LoVo (cell line): Measurements from ENCODE around the gene HLA-DQB1.
"Not testable (repeated sequence)": the region's sequence is repeated elsewhere in the genome, so short reads cannot be mapped to it uniquely, and the experiment has no call there.

Experiments used
- DNase-seq: peaks from one replicate; pipeline ENCODE4 v3.0.0-alpha.2; 2016; ENCODE audit warnings: low spot score

Gene HLA-DQB1

DNA sequence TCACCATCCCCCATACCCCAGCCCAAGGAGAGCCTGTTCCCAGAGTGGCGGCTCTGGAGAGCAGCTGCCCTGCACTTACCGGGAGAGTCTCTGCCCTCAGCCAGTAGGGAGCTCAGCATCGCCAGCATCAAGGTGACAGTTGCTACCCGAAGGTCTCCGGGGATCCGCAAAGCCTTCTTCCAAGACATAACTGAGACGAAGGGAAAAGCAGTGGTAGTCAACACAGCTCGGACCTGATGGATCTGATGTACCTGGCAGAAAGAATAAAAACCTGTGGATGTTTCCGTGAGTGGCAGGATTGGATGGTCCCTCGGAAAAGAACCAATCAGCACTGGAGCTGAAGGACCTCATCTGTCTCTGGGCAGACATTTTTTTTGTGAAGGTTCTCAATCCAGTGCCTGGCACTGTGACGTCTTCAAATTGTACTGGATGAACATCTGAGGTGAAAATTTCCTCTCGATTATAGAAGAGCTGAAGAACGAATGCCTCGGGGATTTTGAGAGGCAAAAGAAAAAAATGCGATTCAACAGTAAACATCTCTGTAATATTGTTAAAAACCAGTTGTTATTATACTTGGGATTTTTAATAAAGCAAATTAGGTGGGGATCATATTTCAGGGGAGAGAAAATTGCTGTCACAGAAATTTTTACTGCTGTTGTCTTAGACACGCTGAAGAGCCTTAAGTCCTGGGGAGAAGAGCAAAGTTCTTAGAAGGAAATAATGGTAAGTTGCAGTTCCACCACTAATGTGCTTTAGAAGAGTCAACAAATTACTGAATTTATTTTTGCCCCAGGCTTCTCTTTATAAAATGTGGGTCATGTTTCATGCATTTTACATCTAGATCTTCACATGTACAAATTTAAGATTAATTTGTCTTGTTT lies at the start of gene HLA-DQB1:
Gene HLA-DQB1 (minus strand): TSS at position 238 of the 881 bp plus-strand sequence. CDS start 50 bp downstream, at position 188.
- peak; percentile 51 for DNase-seq

DNA sequence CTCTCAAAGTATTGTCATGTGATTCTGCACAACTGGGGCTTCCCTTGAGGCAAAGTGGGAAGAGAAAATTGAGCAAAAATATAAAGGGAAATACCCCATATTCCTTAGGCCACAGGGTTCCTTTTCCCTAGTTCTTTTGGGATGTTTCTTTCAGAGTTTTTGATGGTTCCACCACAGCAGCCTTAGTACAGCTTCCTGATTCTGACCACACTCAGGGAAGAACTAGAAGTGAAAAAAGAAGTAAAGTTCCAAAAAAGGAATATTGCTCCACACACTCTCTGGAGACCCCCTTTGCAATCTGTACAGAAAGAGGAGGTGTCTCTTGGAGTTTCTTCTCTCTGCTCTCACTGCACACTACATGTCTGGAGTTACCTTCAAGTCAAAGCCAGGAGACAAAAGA lies 46.8 kb upstream of the HLA-DQB1 start:
- DNase-seq, result no peak

DNA sequence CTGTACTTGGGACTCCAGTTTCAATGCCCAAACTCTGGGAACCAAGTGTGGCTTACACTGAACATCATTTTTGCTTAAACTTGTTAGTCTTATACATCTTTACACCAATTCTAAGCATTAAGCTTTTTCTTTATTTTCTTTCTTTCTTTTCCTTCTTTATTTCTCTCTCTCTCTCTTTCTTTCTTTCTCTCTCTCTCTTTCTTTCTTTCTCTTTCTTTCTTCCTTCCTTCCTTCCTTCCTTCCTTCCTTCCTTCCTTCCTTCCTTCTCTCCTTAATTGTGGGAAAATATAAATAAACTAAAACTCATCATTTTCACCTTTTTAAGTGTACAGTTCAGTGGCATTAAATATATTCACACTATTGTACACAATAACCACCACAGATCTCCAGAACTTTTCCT lies 43.2 kb upstream of the HLA-DQB1 start:
- DNase-seq, result no peak

DNA sequence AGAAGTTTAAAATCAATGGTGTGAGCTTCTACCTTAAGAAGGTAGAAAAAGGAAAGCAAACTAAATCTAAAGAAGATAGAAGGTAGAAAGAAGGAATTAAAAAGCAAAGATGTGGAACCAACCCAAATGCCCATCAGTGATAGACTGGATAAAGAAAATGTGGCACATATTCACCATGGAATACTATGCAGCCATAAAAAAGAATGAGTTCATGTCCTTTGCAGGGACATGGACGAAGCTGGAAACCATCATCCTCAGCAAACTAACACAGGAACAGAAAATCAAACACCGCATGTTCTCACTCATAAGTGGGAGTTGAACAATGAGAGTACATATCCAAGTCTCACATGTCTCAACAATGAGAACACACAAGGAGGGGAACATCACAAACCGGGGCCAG lies 38.7 kb upstream of the HLA-DQB1 start:
- DNase-seq, result not testable (repeated sequence)

DNA sequence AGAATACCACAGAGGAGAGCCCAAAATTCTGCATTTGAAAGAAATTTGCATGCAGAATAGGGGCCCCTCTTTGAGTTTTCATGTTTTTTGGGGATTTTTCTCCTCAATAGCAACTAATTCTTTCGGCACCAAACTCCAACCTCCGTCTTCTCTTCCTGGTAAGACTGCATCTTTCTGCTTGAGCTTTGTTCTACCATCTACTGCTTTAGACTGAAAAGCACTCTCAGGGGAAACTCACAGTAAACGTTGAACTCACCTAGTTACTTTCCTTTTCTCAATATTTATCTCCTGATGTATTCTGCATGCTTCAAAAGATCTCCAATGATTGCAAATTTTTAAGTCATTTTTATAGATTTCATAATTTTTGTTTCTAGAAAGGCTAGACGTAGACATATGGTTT lies 36.9 kb upstream of the HLA-DQB1 start:
- no peak for DNase-seq

DNA sequence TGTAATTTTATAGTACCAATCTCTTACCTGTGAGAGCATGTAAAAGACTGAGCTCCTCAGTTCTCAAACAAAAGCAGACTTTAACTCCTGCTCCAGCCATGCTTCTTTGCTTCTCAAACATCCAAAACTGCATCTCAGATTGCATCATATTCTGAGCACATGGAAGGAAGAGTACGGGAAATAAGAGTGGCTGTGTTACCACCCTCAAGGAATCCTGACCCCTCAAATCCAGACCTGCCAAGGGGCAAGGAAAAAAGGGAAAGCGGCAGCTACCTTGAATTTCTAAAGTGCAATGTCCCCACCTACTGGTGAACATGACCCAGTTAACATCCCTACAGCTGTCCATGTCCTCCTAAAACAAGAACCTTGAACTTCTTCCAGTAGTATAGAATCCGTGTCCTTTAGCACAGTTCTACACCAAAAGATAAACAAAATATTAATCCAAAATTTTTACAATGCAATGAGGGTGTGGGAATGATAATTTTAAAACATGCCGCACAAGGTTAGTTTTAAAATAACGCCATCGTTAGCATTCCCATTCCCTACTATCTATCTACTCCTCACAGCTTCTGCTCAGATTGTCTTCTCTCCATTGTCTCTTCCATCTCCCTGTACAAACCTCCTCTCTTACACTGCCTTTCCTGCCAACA lies 34.1 kb upstream of the HLA-DQB1 start:
- DNase-seq, result peak; percentile 66

DNA sequence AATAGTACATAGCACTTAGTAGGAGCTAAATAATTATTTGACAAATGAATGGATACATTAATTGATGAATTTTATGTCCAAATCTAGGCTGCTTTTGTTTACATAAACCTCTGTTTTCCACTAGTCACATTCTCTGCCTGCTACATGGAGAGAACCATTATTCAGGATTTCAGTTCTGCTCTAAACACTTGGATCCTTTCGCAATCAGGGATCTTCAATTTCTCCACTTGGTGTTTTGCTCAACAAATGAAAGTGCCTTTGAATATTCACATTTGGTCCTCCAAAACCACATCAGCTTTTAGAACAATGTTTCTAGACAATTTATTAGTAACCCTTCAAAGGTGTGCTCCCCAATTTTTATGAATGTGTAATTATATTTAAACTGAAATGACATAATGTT lies 30.6 kb upstream of the HLA-DQB1 start:
- no peak for DNase-seq

DNA sequence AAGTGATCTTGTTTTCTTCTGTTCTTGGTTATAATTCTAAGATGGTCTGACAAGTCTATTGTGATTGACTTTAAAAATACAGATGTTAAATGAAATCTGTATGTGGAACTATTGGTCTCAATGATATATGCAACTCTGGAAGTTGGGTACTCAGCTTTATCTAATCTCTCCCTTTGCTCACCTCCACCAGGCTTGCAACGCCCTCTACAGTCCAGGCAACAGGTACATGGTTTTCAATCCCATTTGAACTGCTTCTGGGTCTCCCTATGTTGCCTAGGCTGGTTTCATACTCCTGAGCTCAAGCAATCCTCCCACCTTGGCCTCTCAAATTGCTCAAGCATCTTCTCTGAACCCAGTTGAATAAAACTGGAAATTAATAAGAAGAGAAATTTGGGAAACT lies 25.6 kb upstream of the HLA-DQB1 start:
- no peak for DNase-seq

DNA sequence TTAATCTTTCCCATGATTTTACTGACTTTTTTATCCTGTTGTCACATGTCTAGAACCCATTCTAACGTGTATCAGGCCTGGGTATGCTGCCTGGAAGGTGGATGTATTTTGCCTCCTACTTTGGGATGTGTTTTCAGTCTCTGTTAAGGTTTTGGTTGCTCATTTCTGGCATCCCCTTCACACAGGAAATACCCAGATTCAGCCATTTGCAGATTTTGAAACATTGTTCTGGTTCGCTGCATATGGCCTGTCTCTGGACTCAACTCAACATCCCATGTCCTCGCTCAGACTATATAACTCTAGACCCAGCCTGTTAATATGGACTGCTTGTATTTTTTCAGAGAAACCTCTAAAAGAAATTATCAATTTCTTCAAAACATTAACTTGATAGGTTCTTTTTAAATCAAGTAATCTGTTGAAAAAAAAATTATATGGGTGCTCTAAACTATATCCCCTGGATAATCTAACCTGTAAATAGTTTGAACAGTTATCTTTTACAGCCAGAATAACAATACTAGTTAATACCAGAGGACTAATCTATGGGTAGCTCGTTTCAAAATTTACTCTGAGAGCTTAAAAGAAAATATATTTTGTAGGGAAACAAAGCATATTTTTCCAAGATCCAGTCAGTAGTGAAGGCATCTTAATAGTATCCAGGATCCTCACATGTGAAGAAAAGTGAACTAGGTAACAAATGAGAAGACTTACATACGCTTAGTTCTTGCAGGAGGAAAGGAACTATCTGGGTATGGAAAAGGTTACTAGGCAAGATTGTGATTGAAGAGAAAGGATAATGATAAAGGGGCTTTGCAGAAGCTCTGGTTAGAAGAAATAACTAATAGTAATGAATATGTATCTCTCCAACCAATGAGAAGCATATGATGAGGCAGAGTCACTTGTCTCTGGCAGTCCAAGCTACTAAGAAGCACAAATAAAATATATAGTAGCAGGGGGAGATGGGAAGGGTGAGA lies 23.4 kb upstream of the HLA-DQB1 start:
- DNase-seq, result no peak

DNA sequence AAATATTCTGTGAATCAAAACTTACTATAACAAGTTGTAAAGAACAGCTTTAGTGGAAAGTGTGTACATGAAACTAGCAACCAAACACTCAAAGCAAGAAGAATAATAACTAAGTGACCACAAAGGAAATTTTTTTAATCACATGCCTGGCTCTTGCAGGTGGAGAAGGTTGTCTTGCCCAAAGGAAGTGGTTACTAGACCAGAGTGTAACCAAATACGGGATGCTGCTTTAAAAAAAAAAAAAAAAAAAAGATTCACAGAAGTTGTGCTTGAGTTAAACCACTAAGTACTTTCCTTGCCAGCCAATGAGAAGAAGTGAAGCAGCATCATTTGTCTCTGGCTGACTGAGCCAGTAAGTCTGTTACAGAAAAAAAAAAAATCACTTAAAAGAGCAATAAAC lies 19.1 kb upstream of the HLA-DQB1 start:
- no peak for DNase-seq

DNA sequence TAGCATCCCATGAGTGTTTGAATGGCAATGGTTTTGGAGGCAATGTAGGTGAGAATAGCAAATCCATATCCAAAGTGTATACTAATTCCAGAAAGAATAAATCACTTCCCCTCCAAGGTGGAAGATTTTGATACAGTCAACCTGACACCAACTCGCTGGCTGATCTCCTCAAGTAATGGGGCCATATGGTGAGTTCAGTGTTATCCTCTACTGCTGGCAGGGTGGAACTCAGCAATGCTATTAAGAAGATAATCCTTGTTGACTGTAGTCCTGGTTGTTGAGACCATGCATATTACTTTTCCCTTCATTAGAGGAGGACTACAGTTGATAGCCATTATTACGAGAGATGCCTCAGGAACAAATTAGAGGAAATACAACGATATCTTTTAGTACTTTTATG lies 17.8 kb upstream of the HLA-DQB1 start:
- no peak for DNase-seq

DNA sequence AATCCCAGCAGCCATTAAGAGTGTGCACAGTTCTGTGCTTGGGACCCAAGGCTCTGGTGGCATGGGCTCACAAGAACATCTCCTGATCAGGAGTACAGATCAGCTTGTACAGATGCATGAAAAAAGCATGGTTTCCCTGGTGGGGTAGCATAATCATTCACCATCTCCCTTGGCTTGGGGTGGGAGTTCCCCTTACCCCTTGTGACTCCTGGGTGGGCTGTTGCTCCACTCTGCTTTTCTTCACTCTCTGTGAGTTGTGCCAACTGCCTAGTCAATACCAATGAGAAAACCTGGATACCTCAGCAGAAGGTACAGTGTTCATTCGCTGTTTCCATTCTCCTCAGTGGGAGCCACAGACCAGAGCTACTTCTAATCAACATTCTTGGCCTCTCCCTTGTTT lies 13.6 kb upstream of the HLA-DQB1 start:
- DNase-seq, result no peak

DNA sequence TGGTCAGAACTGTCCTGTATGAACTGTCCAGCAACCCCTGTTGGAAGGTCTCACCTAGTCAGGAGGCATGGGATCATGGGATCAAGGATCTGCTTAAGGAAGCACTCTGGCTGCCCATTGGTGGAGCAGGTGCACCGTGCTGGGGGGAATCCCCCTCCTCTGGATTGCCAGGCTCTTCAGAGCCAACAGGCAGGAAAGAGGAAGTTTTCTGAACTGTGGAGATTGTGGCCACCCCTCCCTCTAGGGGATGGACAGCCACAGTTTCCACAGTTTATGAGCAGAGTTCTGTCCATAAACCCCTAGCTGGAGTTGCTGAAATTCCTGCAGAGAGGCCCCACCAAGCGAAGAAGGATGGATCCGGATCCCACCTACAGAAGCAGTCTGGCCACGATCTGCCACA lies 13.0 kb upstream of the HLA-DQB1 start:
- DNase-seq, result no peak

DNA sequence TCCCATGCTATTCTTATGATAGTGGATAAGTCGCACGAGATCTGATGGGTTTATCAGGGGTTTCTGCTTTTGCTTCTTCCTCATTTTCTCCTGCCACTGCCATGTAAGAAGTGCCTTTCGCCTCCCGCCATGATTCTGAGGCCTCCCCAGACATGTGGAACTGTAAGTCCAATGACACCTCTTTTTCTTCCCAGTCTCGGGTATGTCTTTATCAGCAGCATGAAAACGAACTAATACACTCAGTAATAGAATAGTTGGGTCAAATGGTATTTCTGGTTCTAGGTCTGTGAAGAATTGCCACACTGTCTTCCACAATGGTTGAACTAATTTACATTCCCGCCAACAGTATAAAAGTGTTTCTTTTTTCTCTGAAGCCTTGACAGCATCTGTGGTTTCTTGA lies 7.7 kb upstream of the HLA-DQB1 start:
- DNase-seq, result not testable (repeated sequence)

DNA sequence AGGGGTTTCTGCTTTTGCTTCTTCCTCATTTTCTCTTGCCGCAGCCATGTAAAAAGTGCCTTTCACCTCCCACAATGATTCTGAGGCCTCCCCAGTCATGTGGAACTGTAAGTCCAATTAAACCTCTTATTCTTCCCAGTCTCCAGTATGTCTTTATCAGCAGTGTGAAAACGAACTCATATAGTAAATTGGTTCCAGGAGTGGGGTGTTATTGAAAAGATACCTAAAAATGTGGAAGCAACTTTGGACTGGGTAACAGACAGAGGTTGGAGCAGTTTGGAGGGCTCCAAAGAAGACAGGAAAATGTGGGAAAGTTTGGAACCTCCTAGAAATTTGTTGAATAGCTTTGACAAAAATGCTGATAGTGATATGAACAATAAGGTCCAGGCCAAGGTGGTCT lies 5.5 kb upstream of the HLA-DQB1 start:
- DNase-seq, result not testable (repeated sequence)

DNA sequence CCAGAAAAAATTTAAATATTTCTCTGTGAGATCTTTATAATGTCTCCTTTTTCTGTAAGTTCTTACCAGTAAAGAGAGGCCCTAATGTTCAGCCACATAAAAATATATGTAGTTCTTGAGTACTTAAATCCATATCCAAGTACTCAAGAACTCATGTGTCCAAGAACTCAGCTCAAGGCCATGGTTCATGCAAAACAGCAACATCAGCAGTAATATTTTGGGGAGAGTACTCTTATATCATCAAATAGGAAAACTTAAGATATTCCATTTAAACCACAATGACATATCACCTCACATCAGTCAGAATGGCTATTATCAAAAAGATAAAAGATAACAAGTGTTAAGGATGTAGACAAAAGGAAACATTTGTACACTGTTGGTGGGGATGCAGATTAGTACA lies 3.4 kb upstream of the HLA-DQB1 start:
- DNase-seq, result no peak

DNA sequence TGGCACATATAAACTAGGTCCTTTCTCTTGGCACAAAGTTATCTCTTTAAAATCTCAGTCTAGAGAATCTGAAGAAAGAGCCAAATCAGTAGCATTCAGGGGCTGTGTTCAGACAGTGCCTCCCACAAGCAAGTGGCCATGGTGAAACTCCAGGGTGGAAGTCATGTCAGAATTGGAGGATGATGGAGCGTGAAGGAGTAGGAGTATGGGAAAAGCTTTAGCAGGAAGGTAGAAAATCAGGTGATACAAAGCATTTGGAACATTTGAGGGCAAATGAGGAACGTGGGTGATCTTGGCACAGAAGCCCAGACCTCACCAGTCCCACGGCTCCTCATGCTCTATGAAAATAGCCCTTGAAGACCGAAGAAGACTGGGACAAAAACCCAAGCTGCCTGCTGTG lies 2.8 kb upstream of the HLA-DQB1 start:
- DNase-seq, result no peak

DNA sequence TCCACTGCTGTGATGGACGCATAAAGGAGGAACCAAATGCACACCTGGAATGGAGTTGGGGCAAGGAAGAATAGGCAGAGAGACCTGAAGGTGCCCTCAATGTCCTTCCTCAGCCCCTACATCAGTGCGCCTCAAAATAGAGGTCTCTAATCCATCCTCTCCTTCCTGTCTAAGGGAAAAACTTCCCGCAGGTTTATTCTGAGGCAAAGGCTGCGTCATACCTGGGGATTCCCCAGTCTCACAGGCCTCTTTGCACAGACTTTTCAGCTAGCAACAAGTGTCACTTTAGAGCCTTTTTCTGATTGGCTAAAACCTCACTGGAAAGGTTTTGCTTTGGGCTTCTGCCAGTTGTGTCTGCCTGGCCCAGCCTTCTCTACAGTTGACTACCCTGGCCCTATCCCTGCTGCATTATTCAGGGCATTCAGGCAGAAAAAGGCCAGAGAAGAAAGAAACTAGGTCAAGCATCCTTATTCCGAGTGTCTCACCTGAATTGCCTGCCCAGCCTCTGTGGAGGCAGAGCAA lies 1.8 kb upstream of the HLA-DQB1 start:
- peak; percentile 61 for DNase-seq

DNA sequence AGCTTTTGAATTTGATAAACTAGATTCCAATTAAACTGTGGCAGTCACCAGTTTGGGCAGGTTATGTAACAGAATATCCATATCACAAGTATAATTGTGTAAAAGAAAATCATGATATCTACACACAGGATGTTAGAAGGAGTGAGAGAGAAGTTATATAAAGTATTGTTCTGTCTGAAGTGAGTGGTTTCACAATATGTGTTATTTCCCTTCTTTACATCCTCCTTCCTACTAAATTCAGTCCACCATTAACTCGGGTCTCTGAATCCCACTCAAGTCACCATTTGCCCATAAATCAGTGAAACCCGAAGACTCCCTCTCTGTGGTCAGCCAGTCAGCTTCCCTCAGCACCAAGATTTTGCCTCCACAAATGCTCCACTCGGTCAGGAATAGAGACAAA lies 796 bp downstream of the HLA-DQB1 start:
- no peak for DNase-seq

DNA sequence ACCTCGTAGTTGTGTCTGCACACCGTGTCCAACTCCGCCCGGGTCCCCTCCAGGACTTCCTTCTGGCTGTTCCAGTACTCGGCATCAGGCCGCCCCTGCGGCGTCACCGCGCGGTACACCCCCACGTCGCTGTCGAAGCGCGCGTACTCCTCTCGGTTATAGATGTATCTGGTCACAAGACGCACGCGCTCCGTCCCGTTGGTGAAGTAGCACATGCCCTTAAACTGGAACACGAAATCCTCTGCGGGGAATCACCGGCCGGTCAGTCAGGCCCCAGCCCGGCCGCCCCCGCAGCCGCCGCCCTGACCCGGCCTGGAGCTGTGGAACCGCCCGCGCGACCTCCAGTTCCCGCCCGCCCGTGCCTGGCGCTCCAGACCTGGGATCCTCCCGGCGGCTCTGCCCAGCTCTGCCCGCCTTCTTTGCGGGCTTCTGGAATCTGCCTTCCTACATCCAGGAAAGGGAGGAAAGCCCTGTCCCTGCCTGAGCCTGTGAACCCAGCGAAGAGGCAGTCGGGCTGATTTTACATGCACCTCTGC lies 1.6 kb downstream of the HLA-DQB1 start:
- no peak for DNase-seq

DNA sequence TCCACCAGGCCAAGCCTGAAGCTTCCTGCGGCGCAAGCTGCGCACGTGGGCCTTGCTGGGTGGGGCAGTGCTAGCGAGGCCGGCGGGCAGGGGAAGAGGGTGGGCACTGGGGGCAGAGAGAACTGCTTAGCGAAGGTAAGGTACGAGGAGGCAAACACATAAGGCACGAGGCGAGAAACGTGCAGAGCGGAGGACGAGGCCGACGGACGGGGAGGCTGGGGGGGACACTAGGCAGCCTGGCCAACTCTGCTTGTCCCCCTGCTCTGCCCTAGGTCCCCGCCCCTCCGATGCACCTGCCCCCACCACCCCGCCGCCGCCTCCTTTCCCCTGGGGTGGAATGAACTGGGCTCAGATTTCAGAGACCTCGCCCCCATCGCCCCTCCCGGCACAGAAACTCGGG lies 2.1 kb downstream of the HLA-DQB1 start:
- DNase-seq, result no peak

DNA sequence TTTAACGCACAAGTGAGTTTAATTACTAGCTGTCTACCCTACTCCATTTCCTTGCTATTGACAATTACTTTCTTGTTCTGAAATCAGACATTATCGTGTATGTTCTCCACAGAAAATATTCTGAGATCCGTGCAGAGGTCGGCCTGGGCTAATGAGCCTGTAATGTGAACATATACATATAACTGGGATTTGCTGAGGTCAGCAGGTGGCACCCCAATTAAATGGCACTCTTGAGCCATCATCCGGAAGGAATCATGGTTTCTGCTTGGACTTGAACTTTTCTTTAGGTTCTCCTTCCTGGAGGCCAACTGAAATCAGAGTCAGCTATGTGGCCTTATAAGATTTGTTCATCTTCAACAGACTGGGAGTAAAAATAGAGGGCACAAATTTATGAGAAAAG lies 3.6 kb downstream of the HLA-DQB1 start:
- no peak for DNase-seq
